Natural killer cell (primary cell): Measurements from ENCODE around the gene SETX. TPM values are rescaled to one million over a fixed set of nuclear protein-coding genes. Genes with fewer than 3 reads are reported as not detected.

Experiments
- ATAC-seq, 3 donors: fragments of 150-1000 bp in 2 of 3; fragments of 200-7000 bp in 1 of 3; cut with Tn5 transposase; 1 replicate in 1 of 3; 2 replicates in 2 of 3; pipeline ENCODE4 v1.10.0; 2021; ENCODE audit warnings: mild to moderate bottlenecking in 2 of 3, moderate library complexity in 2 of 3
- DNase-seq, 2 donors: peaks; one replicate each; pipeline versions ENCODE4 v3.0.0 to v3.0.0-alpha.2; 2013 to 2021; ENCODE audit warnings: mixed read lengths in 1 of 2
- H3K27ac ChIP-seq: one replicate; pipeline ENCODE4 v1.5.1; 2013; ENCODE audit warnings: mild to moderate bottlenecking, low read length
- H3K27me3 ChIP-seq: one replicate; pipeline ENCODE4 v1.6.1; 2013; ENCODE audit warnings: low read length; ENCODE audit not compliant: control insufficient read depth, insufficient read depth
- H3K36me3 ChIP-seq: one replicate; pipeline ENCODE4 v1.6.1; 2013; ENCODE audit warnings: low read length; ENCODE audit not compliant: control insufficient read depth, insufficient read depth
- H3K4me1 ChIP-seq: one replicate; pipeline ENCODE4 v1.6.1; 2013; ENCODE audit warnings: low read length; ENCODE audit not compliant: control insufficient read depth, insufficient read depth
- H3K4me3 ChIP-seq: one replicate; pipeline ENCODE4 v1.5.1; 2013; ENCODE audit warnings: low read length
- H3K9me3 ChIP-seq: one replicate; pipeline ENCODE4 v1.6.1; 2013; ENCODE audit warnings: low read length; ENCODE audit not compliant: control insufficient read depth, insufficient read depth
- H3K27ac Mint-ChIP-seq, 2 donors: one replicate each; pipeline ENCODE4 v1.8.0; 2022; ENCODE audit warnings: mild to moderate bottlenecking in 2 of 2, mixed read lengths in 2 of 2, moderate library complexity in 1 of 2
- H3K27me3 Mint-ChIP-seq, 2 donors: one replicate each; pipeline ENCODE4 v1.8.0; 2022; ENCODE audit warnings: low read depth in 2 of 2, mixed read lengths in 2 of 2
- H3K36me3 Mint-ChIP-seq: one replicate; pipeline ENCODE4 v1.8.0; 2022; ENCODE audit warnings: mixed read lengths
- H3K4me1 Mint-ChIP-seq, 2 donors: one replicate each; pipeline ENCODE4 v1.8.0; 2022; ENCODE audit warnings: mixed read lengths in 2 of 2
- H3K4me3 Mint-ChIP-seq: one replicate; pipeline ENCODE4 v1.8.0; 2022; ENCODE audit warnings: mild to moderate bottlenecking, moderate library complexity, mixed read lengths
- H3K9me3 Mint-ChIP-seq, 2 donors: one replicate each; pipeline ENCODE4 v1.8.0; 2022; ENCODE audit warnings: mixed read lengths in 2 of 2
- CTCF ChIP-seq: fragments of 200-600 bp; IDR thresholded peaks from one replicate; pipeline ENCODE4 v1.8.0; 2022; ENCODE audit warnings: antibody characterized with exemption
- WGBS: methylation state at CpG from one replicate; pipeline ENCODE4 v1.1.7; 2013; ENCODE audit warnings: missing lambda C conversion rate; ENCODE audit not compliant: insufficient coverage; 5-methylcytosine and 5-hydroxymethylcytosine counted together
- intact Hi-C: fragments of 100-400 bp; cut with micrococcal nuclease; formaldehyde crosslinking; loops from one replicate; pipeline ENCODE4 v1.14.2; 2022
- total RNA-seq, 4 donors: library from RNA; stranded (reverse); fragments of 120-200 nt in 1 of 4; gene quantifications; one replicate each; pipeline versions ENCODE4 v1.2.3 to v1.2.4, GENCODE V29; 2013 to 2022

SETX gene
- total RNA-seq, 3 donors from 2014 or later (not counting 1 experiment from before 2014, with no cell fraction given), result 85.3 to 109 (median 97.7) TPM

GRCh38 chr9:132233138-132233537 lies 121.6 kb downstream of the SETX start:
- no peak overlapping the region for H3K27ac ChIP-seq
- ATAC-seq (no peak), DNase-seq (no peak)
- Mint-ChIP-seq H3K27me3 (no peaks in the 10 kb centered on the region), H3K9me3 (no peaks in the 10 kb centered on the region), H3K4me1 (peaks cover 4 to 5% of the 10 kb centered on the region in 2 donors), H3K27ac (no peak overlapping the region), H3K4me3 (no peak overlapping the region), H3K36me3 (no peaks in the 10 kb centered on the region)
- no peaks in the 10 kb centered on the region for H3K27me3 ChIP-seq
- intact Hi-C loops, result no loop called here
- H3K4me3 ChIP-seq, result no peak overlapping the region
- no peaks in the 10 kb centered on the region for H3K36me3 ChIP-seq
- WGBS, result 92% methylated on average over 3 of the region's 3 CpGs
- peaks cover 5% of the 10 kb centered on the region for H3K4me1 ChIP-seq
- no peak for TF ChIP-seq CTCF
- no peaks in the 10 kb centered on the region for H3K9me3 ChIP-seq

GRCh38 chr9:132232522-132232921 lies 122.3 kb downstream of the SETX start:
- Mint-ChIP-seq H3K27me3 (no peaks in the 10 kb centered on the region), H3K4me3 (no peak overlapping the region), H3K4me1 (peaks cover 4 to 6% of the 10 kb centered on the region in 2 donors), H3K27ac (no peak overlapping the region), H3K36me3 (no peaks in the 10 kb centered on the region), H3K9me3 (no peaks in the 10 kb centered on the region)
- Histone ChIP-seq H3K9me3 (no peaks in the 10 kb centered on the region), H3K27me3 (no peaks in the 10 kb centered on the region), H3K27ac (no peak overlapping the region), H3K4me3 (no peak overlapping the region), H3K36me3 (no peaks in the 10 kb centered on the region), H3K4me1 (peaks cover 5% of the 10 kb centered on the region)
- intact Hi-C loops, result no loop called here
- DNase-seq (no peak), ATAC-seq (no peak)
- no peak for TF ChIP-seq CTCF
- 73% methylated on average over 3 of the region's 3 CpGs for WGBS

GRCh38 chr9:132231019-132231701 lies 123.6 kb downstream of the SETX start:
- ATAC-seq (no peak), DNase-seq (no peak)
- no peaks in the 10 kb centered on the region for H3K36me3 Mint-ChIP-seq
- WGBS, result 84% methylated on average over 20 of the region's 20 CpGs
- no peak overlapping the region for H3K4me3 Mint-ChIP-seq
- Histone ChIP-seq H3K27ac (no peak overlapping the region), H3K27me3 (no peaks in the 10 kb centered on the region), H3K36me3 (no peaks in the 10 kb centered on the region), H3K9me3 (no peaks in the 10 kb centered on the region), H3K4me1 (no peaks in the 10 kb centered on the region), H3K4me3 (no peak overlapping the region)
- H3K4me1 Mint-ChIP-seq, result peaks cover 0 to 6% of the 10 kb centered on the region in 2 donors
- H3K9me3 Mint-ChIP-seq, result no peaks in the 10 kb centered on the region
- H3K27me3 Mint-ChIP-seq, result no peaks in the 10 kb centered on the region
- no peak for TF ChIP-seq CTCF
- intact Hi-C loops, result no loop called here
- no peak overlapping the region for H3K27ac Mint-ChIP-seq

- 79% methylated on average over 4 of the region's 4 CpGs for WGBS
- no peak for TF ChIP-seq CTCF
- H3K27me3 Mint-ChIP-seq, result no peaks in the 10 kb centered on the region
Observed at GRCh38 chr9:132230605-132231004, 124.2 kb downstream of the SETX start.

More at GRCh38 chr9:132230605-132231004, 124.2 kb downstream of the SETX start:
- Histone ChIP-seq H3K27ac (no peak overlapping the region), H3K4me1 (no peaks in the 10 kb centered on the region), H3K4me3 (no peak overlapping the region), H3K36me3 (no peaks in the 10 kb centered on the region), H3K9me3 (no peaks in the 10 kb centered on the region), H3K27me3 (no peaks in the 10 kb centered on the region)
- no peak for ATAC-seq
- H3K36me3 Mint-ChIP-seq, result no peaks in the 10 kb centered on the region
- no peak for DNase-seq
- no peak overlapping the region for H3K4me3 Mint-ChIP-seq
- peaks cover 0 to 6% of the 10 kb centered on the region in 2 donors for H3K4me1 Mint-ChIP-seq
- H3K27ac Mint-ChIP-seq, result no peak overlapping the region
- no peaks in the 10 kb centered on the region for H3K9me3 Mint-ChIP-seq
- intact Hi-C loops, result no loop called here
